ENCODE results near the gene LHPP.

GRCh38 chr10:124588736-124589490, 127.3 kb downstream of the LHPP start:
- TF ChIP-seq EZH2 (IDR thresholded peaks at IDR 0.05; ENCODE audit: low read depth), result no peak
- no peak for TF ChIP-seq CTCF (conservative IDR thresholded peaks at IDR 0.05)
